ENCODE data around the gene MRC1.

DNA sequence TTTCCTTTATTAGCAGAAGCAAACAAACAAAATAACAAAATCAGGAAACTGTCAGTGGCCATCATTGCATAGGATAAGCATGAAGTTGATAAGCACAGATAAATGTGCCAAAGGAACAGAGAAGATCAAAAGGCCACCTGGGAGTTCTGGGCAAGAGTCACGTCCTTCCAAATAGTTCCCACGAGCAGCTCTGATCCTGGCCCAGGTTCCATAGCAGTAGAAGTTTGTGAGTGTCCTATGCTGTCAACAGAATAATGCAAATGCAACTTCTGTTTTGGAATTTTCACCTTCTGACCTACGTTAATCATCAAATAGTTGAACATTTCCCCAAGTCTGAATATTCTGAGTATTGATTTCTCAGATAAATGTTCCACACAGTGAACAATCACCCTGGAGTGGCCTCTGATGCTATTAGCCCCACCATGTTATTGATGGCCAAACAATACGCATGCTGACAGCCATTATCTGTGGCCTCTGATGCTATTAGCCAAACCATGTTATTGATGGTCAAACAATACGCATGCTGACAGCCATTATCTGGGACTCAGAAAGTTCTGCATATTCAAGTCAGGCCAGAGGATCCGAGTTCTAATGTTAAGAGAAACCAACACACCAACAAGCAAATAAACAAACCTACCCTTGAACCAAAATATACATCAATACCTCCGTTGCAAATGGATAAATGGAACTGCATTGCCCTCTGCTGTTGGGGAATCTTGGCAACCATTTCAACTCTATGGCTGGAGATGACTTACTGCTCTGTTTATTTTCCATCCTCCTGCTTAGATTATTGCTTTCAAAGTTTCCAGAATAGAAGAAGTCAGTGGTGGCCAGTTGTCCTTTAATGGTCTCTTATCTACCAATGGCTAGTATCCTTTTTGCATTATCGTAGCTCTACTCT lies 63.3 kb downstream of the MRC1 start:
- TF ChIP-seq, protein P1, sequence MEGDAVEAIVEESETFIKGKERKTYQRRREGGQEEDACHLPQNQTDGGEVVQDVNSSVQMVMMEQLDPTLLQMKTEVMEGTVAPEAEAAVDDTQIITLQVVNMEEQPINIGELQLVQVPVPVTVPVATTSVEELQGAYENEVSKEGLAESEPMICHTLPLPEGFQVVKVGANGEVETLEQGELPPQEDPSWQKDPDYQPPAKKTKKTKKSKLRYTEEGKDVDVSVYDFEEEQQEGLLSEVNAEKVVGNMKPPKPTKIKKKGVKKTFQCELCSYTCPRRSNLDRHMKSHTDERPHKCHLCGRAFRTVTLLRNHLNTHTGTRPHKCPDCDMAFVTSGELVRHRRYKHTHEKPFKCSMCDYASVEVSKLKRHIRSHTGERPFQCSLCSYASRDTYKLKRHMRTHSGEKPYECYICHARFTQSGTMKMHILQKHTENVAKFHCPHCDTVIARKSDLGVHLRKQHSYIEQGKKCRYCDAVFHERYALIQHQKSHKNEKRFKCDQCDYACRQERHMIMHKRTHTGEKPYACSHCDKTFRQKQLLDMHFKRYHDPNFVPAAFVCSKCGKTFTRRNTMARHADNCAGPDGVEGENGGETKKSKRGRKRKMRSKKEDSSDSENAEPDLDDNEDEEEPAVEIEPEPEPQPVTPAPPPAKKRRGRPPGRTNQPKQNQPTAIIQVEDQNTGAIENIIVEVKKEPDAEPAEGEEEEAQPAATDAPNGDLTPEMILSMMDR (optimal IDR thresholded peaks at IDR 0.05 in 1 of 3, IDR thresholded peaks at IDR 0.05 in 1 of 3, conservative IDR thresholded peaks at IDR 0.05 in 1 of 3; ENCODE audit: extremely low read depth in 1 of 3, insufficient read depth in 2 of 3, low read length in 3 of 3) = peak; percentile 45 to 70 (median 55)
- TF ChIP-seq EZH2 (IDR thresholded peaks at IDR 0.05; ENCODE audit: low read length) = no peak
